ENCODE measurements around the gene ISM1.

GRCh38 chr20:13318871-13319521 lies 97.9 kb downstream of the ISM1 start:
- TF ChIP-seq POLR2AphosphoS5 (IDR thresholded peaks at IDR 0.05; ENCODE audit: low read depth), result no peak
- no peak for TF ChIP-seq CTCF (IDR thresholded peaks at IDR 0.05; ENCODE audit: insufficient read depth, low read length)
- no peak for TF ChIP-seq GABPA (IDR thresholded peaks at IDR 0.05; ENCODE audit: low read depth)

Data from HL-60 (cell line).